Neural cell (in vitro differentiated cells): ENCODE results near the gene NPHP4. TPM values are rescaled to one million over a fixed set of nuclear protein-coding genes. Genes with fewer than 3 reads are reported as not detected.
A peak's percentile ranks its signal among the peaks of the same experiment; 100 is the strongest.

Experiments used
- H2AFZ ChIP-seq: fragments of 200-600, 300-800 bp; sonication (generic), shearing (Covaris generic); 2 replicates; pipeline ENCODE4 v1.6.0; 2014; ENCODE audit warnings: low read depth, mild to moderate bottlenecking, antibody characterized with exemption, low read length, moderate library complexity
- H3F3A ChIP-seq: fragments of 200-600 bp; shearing (Covaris generic); 2 replicates; pipeline ENCODE4 v1.6.1; 2016; ENCODE audit warnings: mild to moderate bottlenecking, moderate library complexity, mixed read lengths, antibody characterized with exemption, low read length; ENCODE audit not compliant: insufficient read depth, poor library complexity, severe bottlenecking
- H3K27ac ChIP-seq: fragments of 200-600, 300-800 bp; sonication (generic), shearing (Covaris generic); 2 replicates; pipeline ENCODE4 v1.5.1; 2014; ENCODE audit warnings: mild to moderate bottlenecking, low read length, moderate library complexity
- H3K27me3 ChIP-seq: fragments of 300-800, 200-600 bp; sonication (generic), shearing (Covaris generic); 2 replicates; pipeline ENCODE4 v1.6.0; 2014; ENCODE audit warnings: mild to moderate bottlenecking, low read depth, low read length, moderate library complexity; ENCODE audit not compliant: insufficient read depth
- H3K36me3 ChIP-seq: fragments of 300-800, 200-600 bp; sonication (generic), shearing (Covaris generic); 2 replicates; pipeline ENCODE4 v1.5.1; 2014; ENCODE audit warnings: mild to moderate bottlenecking, antibody characterized with exemption, low read length, moderate library complexity; ENCODE audit not compliant: insufficient read depth
- H3K4me2 ChIP-seq: fragments of 300-800, 200-600 bp; sonication (generic), shearing (Covaris generic); 2 replicates; pipeline ENCODE4 v1.6.0; 2014; ENCODE audit warnings: mild to moderate bottlenecking, low read length
- H3K4me3 ChIP-seq: fragments of 300-800, 200-600 bp; sonication (generic), shearing (Covaris generic); 2 replicates; pipeline ENCODE4 v1.5.1; 2014; ENCODE audit warnings: mild to moderate bottlenecking, low read length, moderate library complexity
- H3K79me2 ChIP-seq: fragments of 200-600 bp; shearing (Covaris generic); replicated peaks from 2 replicates; pipeline ENCODE4 v1.6.0; 2014; ENCODE audit warnings: mild to moderate bottlenecking, low read length, moderate library complexity; ENCODE audit not compliant: insufficient read depth
- H3K9ac ChIP-seq: fragments of 300-800, 200-600 bp; sonication (generic), shearing (Covaris generic); 2 replicates; pipeline ENCODE4 v1.6.1; 2016; ENCODE audit warnings: mild to moderate bottlenecking, low read length, mixed read lengths
- H3K9me2 ChIP-seq: fragments of 200-600 bp; shearing (Covaris generic); 2 replicates; pipeline ENCODE4 v1.6.1; 2016; ENCODE audit warnings: mild to moderate bottlenecking, low read length, mixed read lengths; ENCODE audit not compliant: insufficient read depth
- H3K9me3 ChIP-seq: fragments of 200-600, 300-800 bp; sonication (generic), shearing (Covaris generic); 2 replicates; pipeline ENCODE4 v1.6.1; 2016; ENCODE audit warnings: mild to moderate bottlenecking, mixed run types, low read length, moderate library complexity, mixed read lengths
- H4K20me1 ChIP-seq: fragments of 200-600 bp; shearing (Covaris generic); 2 replicates; pipeline ENCODE4 v1.6.1; 2016; ENCODE audit warnings: mild to moderate bottlenecking, mixed run types; ENCODE audit not compliant: insufficient read depth
- EP300 ChIP-seq: fragments of 450-650 bp; conservative IDR thresholded peaks from 2 replicates; pipeline ENCODE4 v1.6.1; 2014; ENCODE audit warnings: antibody characterized with exemption, mild to moderate bottlenecking, moderate library complexity; ENCODE audit not compliant: poor library complexity, severe bottlenecking
- EZH2 ChIP-seq: fragments of 200-600, 300-800 bp; shearing (Covaris generic), sonication (generic); IDR thresholded peaks from 2 replicates; pipeline ENCODE4 v1.6.1; 2014; ENCODE audit warnings: antibody characterized with exemption, low read length, borderline replicate concordance, mild to moderate bottlenecking; ENCODE audit not compliant: insufficient read depth, poor library complexity, severe bottlenecking
- MXI1 ChIP-seq: fragments of 450-650 bp; conservative IDR thresholded peaks from 2 replicates; pipeline ENCODE4 v1.6.1; 2014; ENCODE audit warnings: antibody characterized with exemption, mild to moderate bottlenecking; ENCODE audit not compliant: poor library complexity, severe bottlenecking
- POLR2AphosphoS5 ChIP-seq: IDR thresholded peaks from 2 replicates; pipeline ENCODE4 v1.6.1; 2012
- RAD21 ChIP-seq: fragments of 450-650 bp; conservative IDR thresholded peaks from 2 replicates; pipeline ENCODE4 v1.6.1; 2014; ENCODE audit warnings: antibody characterized with exemption, mild to moderate bottlenecking, moderate library complexity
- SMC3 ChIP-seq: fragments of 450-650 bp; conservative IDR thresholded peaks from 2 replicates; pipeline ENCODE4 v1.6.1; 2014; ENCODE audit warnings: antibody characterized with exemption, mild to moderate bottlenecking, moderate library complexity; ENCODE audit not compliant: poor library complexity
- TAF1 ChIP-seq: IDR thresholded peaks from 2 replicates; pipeline ENCODE4 v1.6.1; 2012; ENCODE audit warnings: low read depth
- polyA plus RNA-seq: library from polyadenylated mRNA; depleted of rRNA; stranded (reverse); fragments of >200 nt; gene quantifications from 2 replicates; pipeline ENCODE4 v1.2.3, GENCODE V29; 2014
- TF ChIP-seq, protein P1 (sequence below): fragments of 450-650 bp; IDR thresholded peaks from 2 replicates; pipeline ENCODE4 v1.5.1; 2014; ENCODE audit warnings: antibody characterized with exemption, mild to moderate bottlenecking, moderate library complexity; ENCODE audit not compliant: poor library complexity, severe bottlenecking
- TF ChIP-seq, protein P2 (sequence below): IDR thresholded peaks from 2 replicates; pipeline ENCODE4 v1.6.1; 2012; ENCODE audit warnings: borderline replicate concordance

The NPHP4 gene
- polyA plus RNA-seq, 1 donor from 2014 or later = 17.1 TPM

DNA sequence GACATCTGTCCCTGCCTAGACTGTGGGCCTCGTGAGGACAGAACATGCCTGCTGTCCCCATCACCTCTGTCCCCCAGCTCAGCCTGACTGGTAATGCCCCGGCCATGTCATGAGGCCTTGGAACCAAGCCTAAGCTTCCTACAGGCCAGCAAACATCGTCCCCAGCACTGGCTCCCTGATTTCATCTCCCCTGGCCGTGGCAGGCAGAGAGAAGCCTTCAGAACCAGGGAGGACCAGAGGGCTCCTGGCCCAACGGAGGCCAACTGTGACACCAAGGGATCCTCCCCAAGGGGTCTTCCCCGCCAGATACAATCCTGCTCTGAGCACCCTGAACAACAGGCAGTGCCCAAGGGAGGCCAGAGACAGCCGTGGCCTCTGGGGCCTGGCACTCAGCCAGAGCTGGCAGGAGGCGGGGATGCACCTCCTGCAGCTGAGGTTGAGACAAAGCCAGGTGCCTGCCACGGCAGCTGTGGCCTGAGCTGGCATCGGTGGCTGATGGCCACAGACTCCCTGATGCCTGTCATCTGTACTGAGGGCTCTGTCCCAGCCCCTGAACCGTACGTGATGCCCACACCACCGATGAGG is 9.9 kb upstream of the NPHP4 start:
- H3K4me2 ChIP-seq = no peak overlapping the region
- H3K36me3 ChIP-seq = no peaks in the 10 kb centered on the region
- no peak overlapping the region for H2AFZ ChIP-seq
- H3K9me2 ChIP-seq = no peaks in the 10 kb centered on the region
- no peak overlapping the region for H3K4me3 ChIP-seq
- H3K79me2 ChIP-seq = no peaks in the 10 kb centered on the region
- H3K9ac ChIP-seq = peak overlapping the region; percentile 44
- H3F3A ChIP-seq = no peaks in the 10 kb centered on the region
- no peak for TF ChIP-seq RAD21
- TF ChIP-seq, protein P1, sequence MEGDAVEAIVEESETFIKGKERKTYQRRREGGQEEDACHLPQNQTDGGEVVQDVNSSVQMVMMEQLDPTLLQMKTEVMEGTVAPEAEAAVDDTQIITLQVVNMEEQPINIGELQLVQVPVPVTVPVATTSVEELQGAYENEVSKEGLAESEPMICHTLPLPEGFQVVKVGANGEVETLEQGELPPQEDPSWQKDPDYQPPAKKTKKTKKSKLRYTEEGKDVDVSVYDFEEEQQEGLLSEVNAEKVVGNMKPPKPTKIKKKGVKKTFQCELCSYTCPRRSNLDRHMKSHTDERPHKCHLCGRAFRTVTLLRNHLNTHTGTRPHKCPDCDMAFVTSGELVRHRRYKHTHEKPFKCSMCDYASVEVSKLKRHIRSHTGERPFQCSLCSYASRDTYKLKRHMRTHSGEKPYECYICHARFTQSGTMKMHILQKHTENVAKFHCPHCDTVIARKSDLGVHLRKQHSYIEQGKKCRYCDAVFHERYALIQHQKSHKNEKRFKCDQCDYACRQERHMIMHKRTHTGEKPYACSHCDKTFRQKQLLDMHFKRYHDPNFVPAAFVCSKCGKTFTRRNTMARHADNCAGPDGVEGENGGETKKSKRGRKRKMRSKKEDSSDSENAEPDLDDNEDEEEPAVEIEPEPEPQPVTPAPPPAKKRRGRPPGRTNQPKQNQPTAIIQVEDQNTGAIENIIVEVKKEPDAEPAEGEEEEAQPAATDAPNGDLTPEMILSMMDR = no peak
- no peak for TF ChIP-seq TAF1
- no peak for TF ChIP-seq SMC3
- TF ChIP-seq EZH2 = no peak
- TF ChIP-seq MXI1 = no peak
- TF ChIP-seq, protein P2, sequence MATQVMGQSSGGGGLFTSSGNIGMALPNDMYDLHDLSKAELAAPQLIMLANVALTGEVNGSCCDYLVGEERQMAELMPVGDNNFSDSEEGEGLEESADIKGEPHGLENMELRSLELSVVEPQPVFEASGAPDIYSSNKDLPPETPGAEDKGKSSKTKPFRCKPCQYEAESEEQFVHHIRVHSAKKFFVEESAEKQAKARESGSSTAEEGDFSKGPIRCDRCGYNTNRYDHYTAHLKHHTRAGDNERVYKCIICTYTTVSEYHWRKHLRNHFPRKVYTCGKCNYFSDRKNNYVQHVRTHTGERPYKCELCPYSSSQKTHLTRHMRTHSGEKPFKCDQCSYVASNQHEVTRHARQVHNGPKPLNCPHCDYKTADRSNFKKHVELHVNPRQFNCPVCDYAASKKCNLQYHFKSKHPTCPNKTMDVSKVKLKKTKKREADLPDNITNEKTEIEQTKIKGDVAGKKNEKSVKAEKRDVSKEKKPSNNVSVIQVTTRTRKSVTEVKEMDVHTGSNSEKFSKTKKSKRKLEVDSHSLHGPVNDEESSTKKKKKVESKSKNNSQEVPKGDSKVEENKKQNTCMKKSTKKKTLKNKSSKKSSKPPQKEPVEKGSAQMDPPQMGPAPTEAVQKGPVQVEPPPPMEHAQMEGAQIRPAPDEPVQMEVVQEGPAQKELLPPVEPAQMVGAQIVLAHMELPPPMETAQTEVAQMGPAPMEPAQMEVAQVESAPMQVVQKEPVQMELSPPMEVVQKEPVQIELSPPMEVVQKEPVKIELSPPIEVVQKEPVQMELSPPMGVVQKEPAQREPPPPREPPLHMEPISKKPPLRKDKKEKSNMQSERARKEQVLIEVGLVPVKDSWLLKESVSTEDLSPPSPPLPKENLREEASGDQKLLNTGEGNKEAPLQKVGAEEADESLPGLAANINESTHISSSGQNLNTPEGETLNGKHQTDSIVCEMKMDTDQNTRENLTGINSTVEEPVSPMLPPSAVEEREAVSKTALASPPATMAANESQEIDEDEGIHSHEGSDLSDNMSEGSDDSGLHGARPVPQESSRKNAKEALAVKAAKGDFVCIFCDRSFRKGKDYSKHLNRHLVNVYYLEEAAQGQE = no peak
- no peak for TF ChIP-seq EP300
- TF ChIP-seq POLR2AphosphoS5 = no peak
- no peaks in the 10 kb centered on the region for H4K20me1 ChIP-seq
- H3K27ac ChIP-seq = peak overlapping the region; percentile 89
- no peaks in the 10 kb centered on the region for H3K9me3 ChIP-seq
- no peaks in the 10 kb centered on the region for H3K27me3 ChIP-seq

DNA sequence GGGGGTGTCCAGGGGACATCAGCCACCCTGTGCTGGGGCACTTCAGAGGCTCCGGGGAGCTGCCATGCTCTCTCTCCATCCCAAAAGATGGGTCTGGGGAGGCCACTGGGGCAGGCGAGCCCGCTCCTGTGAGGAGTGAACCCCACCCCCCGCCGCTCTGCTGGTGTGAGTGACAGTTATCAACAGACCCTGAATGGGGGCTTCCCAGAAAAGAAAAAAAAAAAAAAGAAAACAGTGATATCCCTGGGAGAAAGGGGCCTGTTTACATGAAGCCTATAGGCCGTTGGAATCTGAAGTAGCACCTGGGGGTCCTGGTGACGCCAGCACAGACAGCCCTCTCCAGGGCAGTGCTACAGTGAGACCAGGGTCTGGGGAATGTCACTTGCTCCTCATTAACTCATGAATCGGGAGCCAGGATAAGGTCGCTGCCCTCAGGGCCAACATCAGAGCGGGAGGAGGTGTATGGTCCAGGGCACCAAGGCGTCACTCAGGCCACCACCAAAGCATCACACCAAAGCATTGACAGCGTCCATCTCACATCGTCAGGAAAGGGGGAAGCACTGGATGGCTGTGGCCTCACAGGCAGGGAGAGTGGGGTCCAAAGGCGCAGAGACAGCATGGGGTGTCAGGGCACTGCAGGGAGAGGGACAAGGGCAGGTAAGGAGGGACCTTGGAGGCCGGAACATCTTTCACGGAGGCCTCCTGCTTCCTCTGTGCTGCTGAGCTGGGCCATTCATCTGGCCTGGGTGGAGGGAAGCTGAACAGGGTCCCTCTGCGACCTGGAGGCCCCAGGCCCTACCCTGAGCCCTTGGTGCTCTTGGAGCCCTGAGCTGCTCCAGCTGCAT is 8.4 kb upstream of the NPHP4 start:
- H3K27me3 ChIP-seq = no peaks in the 10 kb centered on the region
- H3K9ac ChIP-seq = no peak overlapping the region
- H2AFZ ChIP-seq = no peak overlapping the region

More for the DNA sequence above, 8.4 kb upstream of the NPHP4 start:
- H3K4me2 ChIP-seq = no peak overlapping the region
- H3K79me2 ChIP-seq = no peaks in the 10 kb centered on the region
- no peak overlapping the region for H3K27ac ChIP-seq
- no peaks in the 10 kb centered on the region for H3K9me2 ChIP-seq
- TF ChIP-seq, protein P1 = no peak
- no peak for TF ChIP-seq EZH2
- TF ChIP-seq SMC3 = no peak
- TF ChIP-seq, protein P2 = no peak
- TF ChIP-seq POLR2AphosphoS5 = no peak
- no peak for TF ChIP-seq TAF1
- no peak for TF ChIP-seq RAD21
- no peak for TF ChIP-seq EP300
- TF ChIP-seq MXI1 = no peak
- no peaks in the 10 kb centered on the region for H4K20me1 ChIP-seq
- no peaks in the 10 kb centered on the region for H3F3A ChIP-seq
- no peak overlapping the region for H3K4me3 ChIP-seq
- no peaks in the 10 kb centered on the region for H3K9me3 ChIP-seq
- no peaks in the 10 kb centered on the region for H3K36me3 ChIP-seq
